ENCODE measurements around the gene PRKAR2B.

PRKAR2B gene

GRCh38 chr7:107203607-107204006 lies 159.1 kb downstream of the PRKAR2B start:
- DNase-seq, result no peak
- ChIA-PET CTCF (interaction anchor here (0.7 to 1.8 kb wide), 7 partner anchors 9 to 678 kb away, joined by 3 to 5 read pairs (median 3); no protein-coding TSS in a partner anchor), POLR2A (no interaction called here)
- H3K4me3 ChIP-seq (ENCODE audit: control insufficient read depth in 1 of 7, extremely low read depth in 1 of 7, insufficient read depth in 4 of 7, low read depth in 2 of 7, low read length in 6 of 7), result no peak overlapping the region
- no peaks in the 10 kb centered on the region for H3K4me1 ChIP-seq (ENCODE audit: control extremely low read depth in 1 of 4, control insufficient read depth in 4 of 4, insufficient read depth in 4 of 4, low read length in 3 of 4)
- no peaks in the 10 kb centered on the region for H3K9me3 ChIP-seq (ENCODE audit: control extremely low read depth in 1 of 5, control insufficient read depth in 4 of 5, insufficient read depth in 2 of 5, low read depth in 1 of 5, low read length in 4 of 5)
- peaks cover 28 to 77% (median 55%) of the 10 kb centered on the region in 4 experiments for H3K36me3 ChIP-seq (ENCODE audit: control insufficient read depth in 4 of 4, insufficient read depth in 4 of 4, low read length in 3 of 4)
- H3K27ac ChIP-seq (ENCODE audit: insufficient read depth in 1 of 2, low read depth in 1 of 2, low read length in 2 of 2, poor library complexity in 1 of 2, severe bottlenecking in 2 of 2), result no peak overlapping the region
- WGBS (ENCODE audit: insufficient coverage), result 94% methylated on average over 7 of the region's 7 CpGs
- no peaks in the 10 kb centered on the region for H3K27me3 ChIP-seq (replicated peaks in 2 of 5; ENCODE audit: control insufficient read depth in 4 of 5, insufficient read depth in 5 of 5, low read length in 4 of 5)

GRCh38 chr7:107206136-107206535 lies 161.6 kb downstream of the PRKAR2B start:
- H3K27ac ChIP-seq (ENCODE audit: insufficient read depth in 1 of 2, low read depth in 1 of 2, low read length in 2 of 2, poor library complexity in 1 of 2, severe bottlenecking in 2 of 2), result no peak overlapping the region
- H3K4me3 ChIP-seq (ENCODE audit: control insufficient read depth in 1 of 7, extremely low read depth in 1 of 7, insufficient read depth in 4 of 7, low read depth in 2 of 7, low read length in 6 of 7), result no peak overlapping the region
- peaks cover 24 to 77% (median 47%) of the 10 kb centered on the region in 4 experiments for H3K36me3 ChIP-seq (ENCODE audit: control insufficient read depth in 4 of 4, insufficient read depth in 4 of 4, low read length in 3 of 4)
- CTCF ChIA-PET, result interaction anchor here (0.9 to 2.4 kb wide), 3 partner anchors 8 to 673 kb away, joined by 3 to 7 read pairs (median 6); no protein-coding TSS in a partner anchor
- POLR2A ChIA-PET, result no interaction called here
- no peaks in the 10 kb centered on the region for H3K4me1 ChIP-seq (ENCODE audit: control extremely low read depth in 1 of 4, control insufficient read depth in 4 of 4, insufficient read depth in 4 of 4, low read length in 3 of 4)
- H3K27me3 ChIP-seq (replicated peaks in 2 of 5; ENCODE audit: control insufficient read depth in 4 of 5, insufficient read depth in 5 of 5, low read length in 4 of 5), result no peaks in the 10 kb centered on the region
- no peak for DNase-seq
- H3K9me3 ChIP-seq (ENCODE audit: control extremely low read depth in 1 of 5, control insufficient read depth in 4 of 5, insufficient read depth in 2 of 5, low read depth in 1 of 5, low read length in 4 of 5), result no peaks in the 10 kb centered on the region
- WGBS (ENCODE audit: insufficient coverage), result no CpG with 5 or more reads among the region's 6 CpGs

GRCh38 chr7:107206706-107207105 lies 162.2 kb downstream of the PRKAR2B start:
- no peaks in the 10 kb centered on the region for H3K27me3 ChIP-seq (replicated peaks in 2 of 5; ENCODE audit: control insufficient read depth in 4 of 5, insufficient read depth in 5 of 5, low read length in 4 of 5)
- 100% methylated on average over 2 of the region's 3 CpGs for WGBS (ENCODE audit: insufficient coverage)
- peaks cover 24 to 73% (median 44%) of the 10 kb centered on the region in 4 experiments for H3K36me3 ChIP-seq (ENCODE audit: control insufficient read depth in 4 of 4, insufficient read depth in 4 of 4, low read length in 3 of 4)
- ChIA-PET CTCF (interaction anchor here (0.9 to 2.4 kb wide), 3 partner anchors 8 to 672 kb away, joined by 3 to 7 read pairs (median 6); no protein-coding TSS in a partner anchor), POLR2A (no interaction called here)
- no peak overlapping the region for H3K4me3 ChIP-seq (ENCODE audit: control insufficient read depth in 1 of 7, extremely low read depth in 1 of 7, insufficient read depth in 4 of 7, low read depth in 2 of 7, low read length in 6 of 7)
- H3K27ac ChIP-seq (ENCODE audit: insufficient read depth in 1 of 2, low read depth in 1 of 2, low read length in 2 of 2, poor library complexity in 1 of 2, severe bottlenecking in 2 of 2), result no peak overlapping the region
- no peak for DNase-seq
- H3K4me1 ChIP-seq (ENCODE audit: control extremely low read depth in 1 of 4, control insufficient read depth in 4 of 4, insufficient read depth in 4 of 4, low read length in 3 of 4), result no peaks in the 10 kb centered on the region
- H3K9me3 ChIP-seq (ENCODE audit: control extremely low read depth in 1 of 5, control insufficient read depth in 4 of 5, insufficient read depth in 2 of 5, low read depth in 1 of 5, low read length in 4 of 5), result no peaks in the 10 kb centered on the region

GRCh38 chr7:107207459-107207858 lies 163.0 kb downstream of the PRKAR2B start:
- DNase-seq, result no peak
- CTCF ChIA-PET, result interaction anchor here (1.1 kb wide), 1 partner anchor 10 kb away, joined by 4 read pairs; no protein-coding TSS in a partner anchor
- 100% methylated on average over 5 of the region's 5 CpGs for WGBS (ENCODE audit: insufficient coverage)
- Histone ChIP-seq H3K9me3 (ENCODE audit: control extremely low read depth in 1 of 5, control insufficient read depth in 4 of 5, insufficient read depth in 2 of 5, low read depth in 1 of 5, low read length in 4 of 5) (no peaks in the 10 kb centered on the region), H3K27me3 (replicated peaks in 2 of 5; ENCODE audit: control insufficient read depth in 4 of 5, insufficient read depth in 5 of 5, low read length in 4 of 5) (no peaks in the 10 kb centered on the region), H3K27ac (ENCODE audit: insufficient read depth in 1 of 2, low read depth in 1 of 2, low read length in 2 of 2, poor library complexity in 1 of 2, severe bottlenecking in 2 of 2) (no peak overlapping the region), H3K36me3 (ENCODE audit: control insufficient read depth in 4 of 4, insufficient read depth in 4 of 4, low read length in 3 of 4) (peaks cover 23 to 69% (median 38%) of the 10 kb centered on the region in 4 experiments), H3K4me3 (ENCODE audit: control insufficient read depth in 1 of 7, extremely low read depth in 1 of 7, insufficient read depth in 4 of 7, low read depth in 2 of 7, low read length in 6 of 7) (no peak overlapping the region), H3K4me1 (ENCODE audit: control extremely low read depth in 1 of 4, control insufficient read depth in 4 of 4, insufficient read depth in 4 of 4, low read length in 3 of 4) (no peaks in the 10 kb centered on the region)
- POLR2A ChIA-PET, result no interaction called here

GRCh38 chr7:107208024-107208521 lies 163.6 kb downstream of the PRKAR2B start:
- H3K36me3 ChIP-seq (ENCODE audit: control insufficient read depth in 4 of 4, insufficient read depth in 4 of 4, low read length in 3 of 4), result peaks cover 19 to 63% (median 34%) of the 10 kb centered on the region in 4 experiments
- no peaks in the 10 kb centered on the region for H3K4me1 ChIP-seq (ENCODE audit: control extremely low read depth in 1 of 4, control insufficient read depth in 4 of 4, insufficient read depth in 4 of 4, low read length in 3 of 4)
- H3K27me3 ChIP-seq (replicated peaks in 2 of 5; ENCODE audit: control insufficient read depth in 4 of 5, insufficient read depth in 5 of 5, low read length in 4 of 5), result no peaks in the 10 kb centered on the region
- peaks cover 0 to under 1% (median 0%) of the 10 kb centered on the region in 5 experiments for H3K9me3 ChIP-seq (ENCODE audit: control extremely low read depth in 1 of 5, control insufficient read depth in 4 of 5, insufficient read depth in 2 of 5, low read depth in 1 of 5, low read length in 4 of 5)
- 67% methylated on average over 3 of the region's 3 CpGs for WGBS (ENCODE audit: insufficient coverage)
- DNase-seq, result no peak
- H3K27ac ChIP-seq (ENCODE audit: insufficient read depth in 1 of 2, low read depth in 1 of 2, low read length in 2 of 2, poor library complexity in 1 of 2, severe bottlenecking in 2 of 2), result no peak overlapping the region
- ChIA-PET POLR2A (no interaction called here), CTCF (interaction anchor here (1.1 to 1.6 kb wide), 2 partner anchors 10 to 14 kb away, joined by 4 to 6 read pairs; no protein-coding TSS in a partner anchor)
- H3K4me3 ChIP-seq (ENCODE audit: control insufficient read depth in 1 of 7, extremely low read depth in 1 of 7, insufficient read depth in 4 of 7, low read depth in 2 of 7, low read length in 6 of 7), result no peak overlapping the region

- no peaks in the 10 kb centered on the region for H3K4me1 ChIP-seq (ENCODE audit: control extremely low read depth in 1 of 4, control insufficient read depth in 4 of 4, insufficient read depth in 4 of 4, low read length in 3 of 4)
- H3K9me3 ChIP-seq (ENCODE audit: control extremely low read depth in 1 of 5, control insufficient read depth in 4 of 5, insufficient read depth in 2 of 5, low read depth in 1 of 5, low read length in 4 of 5), result peaks cover 0 to 4% (median 0%) of the 10 kb centered on the region in 5 experiments
- ChIA-PET POLR2A (no interaction called here), CTCF (interaction anchor here (1.1 to 1.6 kb wide), 2 partner anchors 9 to 14 kb away, joined by 4 to 6 read pairs; no protein-coding TSS in a partner anchor)
- no peak overlapping the region for H3K27ac ChIP-seq (ENCODE audit: insufficient read depth in 1 of 2, low read depth in 1 of 2, low read length in 2 of 2, poor library complexity in 1 of 2, severe bottlenecking in 2 of 2)
- peaks cover 16 to 64% (median 35%) of the 10 kb centered on the region in 4 experiments for H3K36me3 ChIP-seq (ENCODE audit: control insufficient read depth in 4 of 4, insufficient read depth in 4 of 4, low read length in 3 of 4)
- no peak for DNase-seq
- no peak overlapping the region for H3K4me3 ChIP-seq (ENCODE audit: control insufficient read depth in 1 of 7, extremely low read depth in 1 of 7, insufficient read depth in 4 of 7, low read depth in 2 of 7, low read length in 6 of 7)
- 100% methylated on average over 3 of the region's 5 CpGs for WGBS (ENCODE audit: insufficient coverage)
- H3K27me3 ChIP-seq (replicated peaks in 2 of 5; ENCODE audit: control insufficient read depth in 4 of 5, insufficient read depth in 5 of 5, low read length in 4 of 5), result no peaks in the 10 kb centered on the region
Measured at GRCh38 chr7:107208563-107208962, 164.1 kb downstream of the PRKAR2B start.

- H3K9me3 ChIP-seq (ENCODE audit: control extremely low read depth in 1 of 5, control insufficient read depth in 4 of 5, insufficient read depth in 2 of 5, low read depth in 1 of 5, low read length in 4 of 5), result peaks cover 0 to 10% (median 0%) of the 10 kb centered on the region in 5 experiments
- H3K27me3 ChIP-seq (replicated peaks in 2 of 5; ENCODE audit: control insufficient read depth in 4 of 5, insufficient read depth in 5 of 5, low read length in 4 of 5), result no peaks in the 10 kb centered on the region
- POLR2A ChIA-PET, result no interaction called here
- no peak overlapping the region for H3K4me3 ChIP-seq (ENCODE audit: control insufficient read depth in 1 of 7, extremely low read depth in 1 of 7, insufficient read depth in 4 of 7, low read depth in 2 of 7, low read length in 6 of 7)
- no peak for DNase-seq
- H3K36me3 ChIP-seq (ENCODE audit: control insufficient read depth in 4 of 4, insufficient read depth in 4 of 4, low read length in 3 of 4), result peaks cover 12 to 54% (median 28%) of the 10 kb centered on the region in 4 experiments
- H3K4me1 ChIP-seq (ENCODE audit: control extremely low read depth in 1 of 4, control insufficient read depth in 4 of 4, insufficient read depth in 4 of 4, low read length in 3 of 4), result no peaks in the 10 kb centered on the region
- WGBS (ENCODE audit: insufficient coverage), result 100% methylated on average over 4 of the region's 4 CpGs
- CTCF ChIA-PET, result interaction anchor here (1.6 kb wide), 1 partner anchor 15 kb away, joined by 6 read pairs; no protein-coding TSS in a partner anchor
- H3K27ac ChIP-seq (ENCODE audit: insufficient read depth in 1 of 2, low read depth in 1 of 2, low read length in 2 of 2, poor library complexity in 1 of 2, severe bottlenecking in 2 of 2), result no peak overlapping the region
Measured at GRCh38 chr7:107209565-107209964, 165.1 kb downstream of the PRKAR2B start.
